ENCODE data around the gene FRMD5.

DNA sequence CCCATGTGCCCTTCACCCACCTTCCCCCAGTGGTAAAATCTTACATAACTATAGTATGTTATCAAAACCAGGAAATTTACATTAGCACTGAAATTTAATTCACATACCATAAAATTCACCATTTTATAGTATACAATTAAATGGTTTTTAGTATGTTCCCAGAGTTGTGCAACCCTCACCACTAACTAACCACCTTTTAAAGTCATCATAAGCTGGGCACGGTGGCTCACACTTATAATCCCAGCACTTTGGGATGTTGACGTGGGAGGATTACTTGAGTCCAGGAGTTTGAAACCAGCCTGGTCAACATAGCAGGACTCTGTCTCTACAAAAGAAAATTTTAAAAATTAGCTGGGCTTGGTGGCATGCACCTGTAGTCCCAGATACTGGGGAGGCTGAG, 13.7 kb downstream of the FRMD5 start:
- TF ChIP-seq EZH2 (IDR thresholded peaks at IDR 0.05; ENCODE audit: borderline replicate concordance, low read depth, low read length, severe bottlenecking) (no peak), CTCF (IDR thresholded peaks at IDR 0.05; ENCODE audit: borderline replicate concordance, extremely low read depth, low read length, poor library complexity, severe bottlenecking) (no peak)
